Dermis blood vessel endothelial cell (primary cell): ENCODE measurements around the gene CREB5. TPM values are rescaled to one million over a fixed set of nuclear protein-coding genes. Genes with fewer than 3 reads are reported as not detected.
"Not testable (repeated sequence)": the region's sequence is repeated elsewhere in the genome, so short reads cannot be mapped to it uniquely, and the experiment has no call there.

ENCODE experiments used
- DNase-seq: peaks from one replicate; pipeline ENCODE4 v3.0.0; 2010
- total RNA-seq: library from RNA; depleted of rRNA; stranded (reverse); fragments of >200 nt; gene quantifications from 2 replicates; pipeline ENCODE4 v1.2.3, GENCODE V29; 2014

The CREB5 gene
- 1.5 and 4.1 TPM in 2 replicates for total RNA-seq

GRCh38 chr7:28411876-28412662 is at the start of gene CREB5:
TSS of gene CREB5 (plus strand) at chr7:28412518. CDS start at chr7:28412915, 397 bp downstream.
- no peak for DNase-seq

GRCh38 chr7:28362812-28363211 is 49.5 kb upstream of the CREB5 start:
- DNase-seq: no peak

- no peak for DNase-seq
Observed at GRCh38 chr7:28364082-28364481, 48.2 kb upstream of the CREB5 start.

GRCh38 chr7:28369523-28369922 is 42.8 kb upstream of the CREB5 start:
- DNase-seq: no peak

GRCh38 chr7:28371846-28372245 is 40.5 kb upstream of the CREB5 start:
- no peak for DNase-seq

GRCh38 chr7:28373990-28374389 is 38.3 kb upstream of the CREB5 start:
- no peak for DNase-seq

- DNase-seq: no peak
Observed at GRCh38 chr7:28375729-28376128, 36.6 kb upstream of the CREB5 start.

- DNase-seq: no peak
Observed at GRCh38 chr7:28376634-28377033, 35.7 kb upstream of the CREB5 start.

GRCh38 chr7:28378574-28379149 is 33.7 kb upstream of the CREB5 start:
- DNase-seq: no peak

- DNase-seq: no peak
Observed at GRCh38 chr7:28381466-28381865, 30.9 kb upstream of the CREB5 start.

GRCh38 chr7:28382144-28382543 is 30.2 kb upstream of the CREB5 start:
- DNase-seq: no peak

GRCh38 chr7:28383975-28384374 is 28.3 kb upstream of the CREB5 start:
- DNase-seq: no peak

- DNase-seq: peak; percentile 78
Observed at GRCh38 chr7:28389504-28390395, 22.6 kb upstream of the CREB5 start.

GRCh38 chr7:28390426-28390825 is 21.9 kb upstream of the CREB5 start:
- DNase-seq: no peak

GRCh38 chr7:28392289-28392688 is 20.0 kb upstream of the CREB5 start:
- no peak for DNase-seq

- DNase-seq: no peak
Observed at GRCh38 chr7:28395404-28395803, 16.9 kb upstream of the CREB5 start.

- DNase-seq: no peak
Observed at GRCh38 chr7:28395831-28396230, 16.5 kb upstream of the CREB5 start.

- DNase-seq: no peak
Observed at GRCh38 chr7:28397141-28397540, 15.2 kb upstream of the CREB5 start.

- no peak for DNase-seq
Observed at GRCh38 chr7:28400838-28401360, 11.4 kb upstream of the CREB5 start.

GRCh38 chr7:28401567-28401966 is 10.8 kb upstream of the CREB5 start:
- not testable (repeated sequence) for DNase-seq

- DNase-seq: peak; percentile 66
Observed at GRCh38 chr7:28405662-28406061, 6.7 kb upstream of the CREB5 start.

GRCh38 chr7:28406192-28406591 is 6.1 kb upstream of the CREB5 start:
- no peak for DNase-seq

GRCh38 chr7:28407651-28408050 is 4.7 kb upstream of the CREB5 start:
- DNase-seq: no peak
